Prostate gland (tissue), 2 donors: ENCODE measurements around the gene UBL4A. TPM values are rescaled to one million over a fixed set of nuclear protein-coding genes. Genes with fewer than 3 reads are reported as not detected.
A peak's percentile ranks its signal among the peaks of the same experiment; 100 is the strongest.

Experiments used
- DNase-seq: peaks from one replicate; pipeline ENCODE4 v3.0.0-alpha.2; 2019; ENCODE audit warnings: low spot score
- H3K27ac ChIP-seq, 2 donors: fragments of 200-600 bp; sonication (generic); 2 replicates each; pipeline ENCODE4 v1.5.1; 2017 to 2019
- H3K27me3 ChIP-seq: fragments of 200-600 bp; sonication (generic); replicated peaks from 2 replicates; pipeline ENCODE4 v1.5.1; 2019; ENCODE audit not compliant: insufficient read depth
- H3K36me3 ChIP-seq, 2 donors: fragments of 200-600 bp; sonication (generic); 1 replicate in 1 of 2; 2 replicates in 1 of 2; pipeline versions ENCODE4 v1.5.1 to v1.8.1; 2017 to 2019
- H3K4me1 ChIP-seq: fragments of 200-600 bp; sonication (generic); replicated peaks from 2 replicates; pipeline ENCODE4 v1.5.1; 2019
- H3K4me3 ChIP-seq, 2 donors: fragments of 200-600 bp; sonication (generic); 2 replicates each; pipeline ENCODE4 v1.5.1; 2017 to 2019
- H3K9me3 ChIP-seq: fragments of 200-600 bp; sonication (generic); 2 replicates; pipeline ENCODE4 v1.5.1; 2017
- POLR2A ChIP-seq: fragments of 450-650 bp; IDR thresholded peaks from one replicate; pipeline ENCODE4 v1.6.1; 2016; ENCODE audit warnings: antibody characterized with exemption, mild to moderate bottlenecking
- POLR2AphosphoS5 ChIP-seq: sonication (generic); formaldehyde crosslinking; IDR thresholded peaks from one replicate; pipeline ENCODE4 v1.6.1; 2017; ENCODE audit warnings: antibody characterized with exemption
- WGBS: methylation state at CpG from one replicate; pipeline ENCODE4 v1.1.5; 2018; 5-methylcytosine and 5-hydroxymethylcytosine counted together
- intact Hi-C: fragments of 100-400 bp; cut with DNase I; formaldehyde crosslinking; loops from one replicate; pipeline ENCODE4 v1.14.2; 2022
- total RNA-seq, 2 donors: library from RNA; depleted of rRNA; stranded (reverse); fragments of >200 nt; gene quantifications; one replicate each; pipeline ENCODE4 v1.1.0, GENCODE V29; 2016
- TF ChIP-seq, protein P1 (sequence below), 4 experiments: fragments of 200-600 bp in 2 of 4; fragments of 450-650 bp in 2 of 4; sonication (generic) in 2 of 4; IDR thresholded peaks; 1 replicate in 3 of 4; 2 replicates in 1 of 4; pipeline ENCODE4 v1.5.1; 2016 to 2019; ENCODE audit warnings: antibody characterized with exemption in 4 of 4, mild to moderate bottlenecking in 2 of 4, moderate library complexity in 2 of 4

UBL4A gene
- total RNA-seq, 2 donors from 2014 or later = 31.9 to 53.7 TPM

DNA sequence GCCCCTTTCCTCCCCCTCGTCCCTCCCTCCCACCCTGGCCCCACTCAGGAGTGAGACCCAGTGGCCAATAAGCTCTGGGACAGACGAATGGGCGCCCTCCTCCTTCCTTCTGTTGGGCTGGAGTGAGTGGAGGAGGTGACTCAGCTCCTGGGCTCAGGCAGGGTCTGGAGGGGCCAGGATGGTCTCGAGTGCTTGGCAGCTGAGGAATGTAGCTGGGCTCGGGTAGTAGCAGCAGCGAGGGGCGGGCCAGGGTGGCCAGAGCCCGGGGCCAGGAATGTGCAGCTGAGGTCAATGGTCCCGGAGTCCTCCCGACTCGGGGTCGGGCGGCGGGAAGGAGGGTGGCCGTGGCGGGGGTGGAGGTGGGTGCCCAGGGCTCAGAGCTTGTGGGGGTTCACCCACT, 45.2 kb upstream of the UBL4A start:
- TF ChIP-seq POLR2AphosphoS5 (no peak), POLR2A (no peak)
- intact Hi-C loops = loop anchor here (5.0 kb wide), 1 partner anchor 134 kb away; the partner anchor contains the start of gene RPL10
- DNase-seq = no peak
- H3K27me3 ChIP-seq = no peaks in the 10 kb centered on the region
- WGBS = no CpG with 5 or more reads among the region's 16 CpGs
- H3K9me3 ChIP-seq = no peaks in the 10 kb centered on the region
- H3K27ac ChIP-seq = no peak overlapping the region
- no peaks in the 10 kb centered on the region for H3K4me1 ChIP-seq
- no peak overlapping the region for H3K4me3 ChIP-seq
- no peaks in the 10 kb centered on the region for H3K36me3 ChIP-seq

DNA sequence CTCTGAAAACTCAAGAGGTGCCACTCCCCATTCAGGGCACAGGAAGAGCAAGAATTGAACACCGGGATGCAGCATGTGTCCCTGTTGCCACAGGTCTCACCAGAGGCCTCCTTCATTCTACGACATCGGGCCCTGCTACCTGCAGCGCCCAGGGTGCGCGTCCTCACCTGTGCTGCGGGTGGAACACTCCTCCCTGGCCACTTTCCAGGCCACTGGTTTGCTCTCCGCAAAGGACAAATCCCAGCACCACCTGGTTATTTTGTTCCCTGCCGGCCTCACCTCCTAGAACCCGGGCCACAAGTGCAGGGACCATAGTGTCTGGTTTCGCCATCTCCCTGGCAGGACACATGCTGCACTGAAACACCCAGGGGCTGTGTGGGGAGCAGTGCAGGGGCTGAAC, 43.9 kb upstream of the UBL4A start:
- intact Hi-C loops = loop anchor here (5.0 kb wide), 1 partner anchor 133 kb away; the partner anchor contains the start of gene RPL10
- no peak overlapping the region for H3K27ac ChIP-seq
- 67% methylated on average over 3 of the region's 11 CpGs for WGBS

DNA sequence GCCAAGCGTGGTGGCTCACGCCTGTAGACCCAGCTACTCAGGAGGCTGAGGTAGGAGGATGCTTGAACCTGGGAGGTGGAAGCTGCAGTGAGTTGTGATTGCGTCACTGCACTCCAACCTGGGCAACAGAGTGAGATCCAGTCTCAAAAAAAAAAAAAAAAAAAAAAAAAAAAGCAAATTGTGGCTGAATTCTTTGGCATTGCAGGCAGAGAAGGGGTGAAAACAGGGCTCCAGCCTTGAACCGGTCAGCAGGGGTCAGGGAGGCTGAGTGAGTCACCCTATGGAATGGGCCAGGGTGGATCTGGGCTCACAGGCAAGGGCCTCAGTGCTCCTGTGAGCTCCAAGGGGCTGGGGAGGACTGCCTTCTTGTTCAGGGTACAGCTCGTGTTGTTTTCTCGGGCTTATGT, 42.8 kb upstream of the UBL4A start:
- Histone ChIP-seq H3K4me3 (no peak overlapping the region), H3K27me3 (no peaks in the 10 kb centered on the region), H3K9me3 (no peaks in the 10 kb centered on the region), H3K27ac (no peak overlapping the region), H3K36me3 (no peaks in the 10 kb centered on the region), H3K4me1 (no peaks in the 10 kb centered on the region)
- intact Hi-C loops = loop anchor here (5.0 kb wide), 1 partner anchor 37 kb away; the partner anchor contains the start of gene SLC10A3
- 84% methylated on average over 5 of the region's 6 CpGs for WGBS
- no peak for DNase-seq
- TF ChIP-seq POLR2AphosphoS5 (no peak), POLR2A (no peak)
- TF ChIP-seq, protein P1, sequence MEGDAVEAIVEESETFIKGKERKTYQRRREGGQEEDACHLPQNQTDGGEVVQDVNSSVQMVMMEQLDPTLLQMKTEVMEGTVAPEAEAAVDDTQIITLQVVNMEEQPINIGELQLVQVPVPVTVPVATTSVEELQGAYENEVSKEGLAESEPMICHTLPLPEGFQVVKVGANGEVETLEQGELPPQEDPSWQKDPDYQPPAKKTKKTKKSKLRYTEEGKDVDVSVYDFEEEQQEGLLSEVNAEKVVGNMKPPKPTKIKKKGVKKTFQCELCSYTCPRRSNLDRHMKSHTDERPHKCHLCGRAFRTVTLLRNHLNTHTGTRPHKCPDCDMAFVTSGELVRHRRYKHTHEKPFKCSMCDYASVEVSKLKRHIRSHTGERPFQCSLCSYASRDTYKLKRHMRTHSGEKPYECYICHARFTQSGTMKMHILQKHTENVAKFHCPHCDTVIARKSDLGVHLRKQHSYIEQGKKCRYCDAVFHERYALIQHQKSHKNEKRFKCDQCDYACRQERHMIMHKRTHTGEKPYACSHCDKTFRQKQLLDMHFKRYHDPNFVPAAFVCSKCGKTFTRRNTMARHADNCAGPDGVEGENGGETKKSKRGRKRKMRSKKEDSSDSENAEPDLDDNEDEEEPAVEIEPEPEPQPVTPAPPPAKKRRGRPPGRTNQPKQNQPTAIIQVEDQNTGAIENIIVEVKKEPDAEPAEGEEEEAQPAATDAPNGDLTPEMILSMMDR (IDR thresholded peaks at IDR 0.05) = no peak

More for the DNA sequence above, 43.9 kb upstream of the UBL4A start:
- TF ChIP-seq, protein P1 (IDR thresholded peaks at IDR 0.05) = no peak
- TF ChIP-seq POLR2A = no peak
- TF ChIP-seq POLR2AphosphoS5 = no peak
- Histone ChIP-seq H3K4me3 (no peak overlapping the region), H3K36me3 (no peaks in the 10 kb centered on the region), H3K9me3 (no peaks in the 10 kb centered on the region), H3K4me1 (no peaks in the 10 kb centered on the region), H3K27me3 (no peaks in the 10 kb centered on the region)
- DNase-seq = no peak

DNA sequence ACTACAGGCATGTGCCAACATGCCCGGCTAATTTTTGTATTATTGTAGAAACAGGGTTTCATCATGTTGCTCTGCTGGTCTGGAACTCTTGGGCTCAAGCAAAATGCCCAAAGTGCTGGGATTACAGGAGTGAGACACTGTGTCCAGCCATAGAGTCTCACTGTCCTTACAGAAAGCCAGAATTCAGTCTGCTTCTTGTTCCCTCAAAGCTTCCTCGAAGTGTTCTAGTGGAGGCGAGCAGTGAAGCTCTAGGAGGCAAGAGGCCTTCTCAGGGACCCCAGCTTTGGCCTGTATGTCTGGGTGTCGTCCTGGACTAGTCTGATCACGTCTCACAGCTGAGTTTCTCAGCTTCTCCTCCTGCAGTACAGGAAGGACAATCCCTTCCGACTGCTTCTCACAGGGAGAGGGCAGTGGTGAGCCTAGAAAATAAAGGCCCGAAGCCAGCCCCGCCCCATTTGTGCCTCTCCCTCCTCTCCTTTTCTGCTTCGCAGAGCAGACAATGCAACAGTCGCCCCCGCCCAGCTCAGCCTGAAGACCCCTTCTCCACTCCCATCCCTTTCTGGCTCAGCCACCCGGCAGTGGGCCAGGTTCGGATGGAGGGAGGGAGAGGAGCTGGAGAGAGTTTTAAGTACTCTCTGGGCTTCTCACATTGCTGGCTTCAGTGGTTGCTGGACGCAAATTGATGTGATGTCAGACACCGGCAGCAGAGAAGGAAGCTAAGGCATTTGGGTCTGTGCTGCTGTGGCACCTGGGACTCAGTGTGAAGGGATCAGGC, 40.7 kb upstream of the UBL4A start:
- Histone ChIP-seq H3K27ac (peak overlapping the region; percentile 74 to 77), H3K4me3 (no peak overlapping the region), H3K36me3 (no peaks in the 10 kb centered on the region), H3K4me1 (no peaks in the 10 kb centered on the region), H3K27me3 (no peaks in the 10 kb centered on the region), H3K9me3 (no peaks in the 10 kb centered on the region)
- 1% methylated on average over 9 of the region's 15 CpGs for WGBS
- DNase-seq = peak; percentile 72
- intact Hi-C loops = loop anchor here (1.0 to 5.0 kb wide), 2 partner anchors 35 to 116 kb away; partner anchors contain the start of genes SLC10A3 and TAFAZZIN
- TF ChIP-seq POLR2AphosphoS5 (peak; percentile 55), POLR2A (peak; percentile 8)
- TF ChIP-seq, protein P1 (IDR thresholded peaks at IDR 0.05) = peak in 3 of 4 experiments; percentile 32 to 61 (median 60)

DNA sequence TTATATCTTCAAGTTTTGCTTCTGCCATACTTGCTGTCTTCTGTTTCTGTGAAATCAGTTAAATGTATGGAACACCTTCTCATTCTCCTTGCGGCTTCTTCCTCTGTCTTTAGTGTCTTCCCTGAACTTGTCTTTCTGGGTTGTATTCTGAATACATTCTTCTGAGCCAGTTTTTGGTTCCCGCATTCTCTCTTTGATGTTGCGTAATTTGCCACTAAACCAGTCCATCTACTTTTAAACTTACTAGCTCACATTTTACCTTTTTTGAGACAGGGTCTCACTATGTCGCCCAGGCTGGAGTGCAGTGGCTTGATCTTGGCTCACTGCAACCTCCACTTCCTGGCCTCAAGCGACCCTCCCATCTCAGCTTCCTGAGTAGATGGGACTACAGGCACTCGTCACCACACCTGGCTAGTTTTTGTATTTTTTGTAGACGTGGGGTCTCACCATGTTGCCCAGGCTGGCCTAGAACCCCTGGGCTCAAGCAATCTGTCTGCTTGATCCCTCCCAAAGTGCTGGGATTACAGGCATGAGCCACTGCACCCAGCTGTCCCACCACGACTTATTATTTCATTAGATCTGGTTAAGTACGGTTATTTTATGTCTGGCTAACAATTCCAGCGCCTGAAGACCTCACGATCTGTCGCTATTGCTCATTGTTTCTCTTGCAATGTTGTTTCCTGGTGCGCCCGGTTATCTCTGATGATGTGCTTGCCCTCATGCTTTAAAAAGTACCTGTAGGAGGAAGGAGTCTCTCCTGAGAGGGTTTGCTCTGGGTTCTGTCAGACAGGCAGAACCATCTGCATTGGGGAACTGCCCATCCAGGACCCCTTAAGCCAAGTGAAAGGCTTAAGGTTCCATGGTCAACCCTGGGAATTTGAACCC, 39.4 kb upstream of the UBL4A start:
- Histone ChIP-seq H3K4me1 (no peaks in the 10 kb centered on the region), H3K4me3 (no peak overlapping the region), H3K27me3 (no peaks in the 10 kb centered on the region), H3K27ac (peak overlapping the region; percentile 30 to 74), H3K9me3 (no peaks in the 10 kb centered on the region), H3K36me3 (no peaks in the 10 kb centered on the region)
- DNase-seq = peak; percentile 29
- intact Hi-C loops = loop anchor here (5.0 kb wide), 1 partner anchor 34 kb away; the partner anchor contains the start of gene SLC10A3
- peak; percentile 50 for TF ChIP-seq POLR2AphosphoS5
- TF ChIP-seq POLR2A = no peak
- WGBS = 63% methylated on average over 14 of the region's 14 CpGs
